ENCODE results near the gene PLA2G5. TPM values are rescaled to one million over a fixed set of nuclear protein-coding genes. Genes with fewer than 3 reads are reported as not detected.
"Not testable (repeated sequence)": the region's sequence is repeated elsewhere in the genome, so short reads cannot be mapped to it uniquely, and the experiment has no call there.

PLA2G5 gene
- not detected for polyA plus RNA-seq (2012; ENCODE audit: insufficient read depth, insufficient read length, low read depth)

DNA sequence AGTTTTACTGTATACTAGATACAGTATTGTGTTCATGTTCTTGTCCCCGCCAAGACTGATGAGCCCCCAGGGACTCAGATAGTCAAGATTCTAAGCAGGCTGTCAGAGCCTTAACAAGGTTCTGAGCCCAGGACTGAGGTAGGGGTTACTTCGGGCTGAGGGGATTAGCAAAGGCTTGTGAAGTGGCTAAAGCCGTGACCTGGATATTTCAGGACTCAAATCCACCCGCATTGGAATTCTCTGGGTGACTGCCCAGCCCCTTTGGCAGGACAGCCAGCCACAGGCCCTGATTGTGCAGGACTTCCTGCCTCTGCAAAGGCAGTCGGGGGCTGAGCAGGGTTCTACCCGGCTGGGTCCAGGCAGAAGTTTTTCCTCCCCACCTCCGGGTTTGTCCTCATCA, at the start of gene PLA2G5:
Gene PLA2G5, plus strand, starts transcription at position 321 of the 400 bp plus-strand sequence. CDS start 14,637 bp downstream, outside the sequence.
- DNase-seq = no peak
- Histone ChIP-seq H3K9me3 (no peaks in the 10 kb centered on the region), H3K27me3 (no peaks in the 10 kb centered on the region), H3K36me3 (no peaks in the 10 kb centered on the region), H3K4me1 (no peaks in the 10 kb centered on the region), H3K4me3 (ENCODE audit: low read depth, low read length) (no peak within 1 kb of the TSS)
- TF ChIP-seq CTCF (IDR thresholded peaks at IDR 0.05; ENCODE audit: low read depth, low read length) = no peak

DNA sequence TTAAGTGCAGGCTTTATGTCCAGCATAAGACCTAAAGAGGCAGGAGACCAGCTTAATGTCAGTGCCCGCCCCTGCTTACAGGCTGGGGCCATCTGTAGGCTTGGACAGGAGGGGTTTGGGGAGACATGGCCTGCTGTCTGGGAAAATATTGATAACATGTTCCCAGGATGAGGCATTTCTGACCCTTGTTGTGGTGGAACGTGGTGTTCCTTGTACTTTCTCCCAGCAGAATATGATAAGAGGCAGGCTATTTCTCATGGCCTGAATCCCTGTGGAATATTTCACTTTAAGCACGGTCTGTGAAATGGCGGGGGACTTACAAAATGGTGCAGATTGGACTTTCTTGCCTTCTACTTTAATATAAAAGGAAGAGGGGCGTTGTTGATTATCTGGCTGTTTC, 41.9 kb upstream of the PLA2G5 start:
- Histone ChIP-seq H3K27me3 (no peaks in the 10 kb centered on the region), H3K4me3 (ENCODE audit: low read depth, low read length) (no peak overlapping the region), H3K9me3 (no peaks in the 10 kb centered on the region), H3K36me3 (no peaks in the 10 kb centered on the region), H3K4me1 (no peaks in the 10 kb centered on the region)
- DNase-seq = no peak
- no peak for TF ChIP-seq CTCF (IDR thresholded peaks at IDR 0.05; ENCODE audit: low read depth, low read length)

DNA sequence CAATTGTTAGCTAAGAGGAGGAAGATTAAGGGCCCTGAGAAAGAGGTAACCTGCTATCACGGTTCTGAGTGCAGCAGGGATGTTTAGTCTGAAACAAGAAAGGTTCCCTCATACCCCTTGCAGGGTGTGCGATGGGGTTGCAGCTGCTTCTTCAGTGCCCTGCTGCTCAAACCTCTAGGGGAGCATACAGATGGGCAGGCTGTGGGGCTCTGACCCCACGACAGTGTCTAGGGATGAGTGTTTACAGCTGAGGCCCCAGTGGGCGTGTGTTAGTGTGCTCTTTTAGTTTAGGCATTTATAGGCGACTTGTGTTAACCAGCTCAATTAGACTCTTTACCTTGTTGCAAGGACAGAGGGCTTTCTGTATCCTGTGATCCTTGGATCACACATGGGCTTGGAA, 41.3 kb upstream of the PLA2G5 start:
- no peak for DNase-seq
- Histone ChIP-seq H3K9me3 (no peaks in the 10 kb centered on the region), H3K27me3 (no peaks in the 10 kb centered on the region), H3K4me3 (ENCODE audit: low read depth, low read length) (no peak overlapping the region), H3K4me1 (no peaks in the 10 kb centered on the region), H3K36me3 (no peaks in the 10 kb centered on the region)
- no peak for TF ChIP-seq CTCF (IDR thresholded peaks at IDR 0.05; ENCODE audit: low read depth, low read length)

DNA sequence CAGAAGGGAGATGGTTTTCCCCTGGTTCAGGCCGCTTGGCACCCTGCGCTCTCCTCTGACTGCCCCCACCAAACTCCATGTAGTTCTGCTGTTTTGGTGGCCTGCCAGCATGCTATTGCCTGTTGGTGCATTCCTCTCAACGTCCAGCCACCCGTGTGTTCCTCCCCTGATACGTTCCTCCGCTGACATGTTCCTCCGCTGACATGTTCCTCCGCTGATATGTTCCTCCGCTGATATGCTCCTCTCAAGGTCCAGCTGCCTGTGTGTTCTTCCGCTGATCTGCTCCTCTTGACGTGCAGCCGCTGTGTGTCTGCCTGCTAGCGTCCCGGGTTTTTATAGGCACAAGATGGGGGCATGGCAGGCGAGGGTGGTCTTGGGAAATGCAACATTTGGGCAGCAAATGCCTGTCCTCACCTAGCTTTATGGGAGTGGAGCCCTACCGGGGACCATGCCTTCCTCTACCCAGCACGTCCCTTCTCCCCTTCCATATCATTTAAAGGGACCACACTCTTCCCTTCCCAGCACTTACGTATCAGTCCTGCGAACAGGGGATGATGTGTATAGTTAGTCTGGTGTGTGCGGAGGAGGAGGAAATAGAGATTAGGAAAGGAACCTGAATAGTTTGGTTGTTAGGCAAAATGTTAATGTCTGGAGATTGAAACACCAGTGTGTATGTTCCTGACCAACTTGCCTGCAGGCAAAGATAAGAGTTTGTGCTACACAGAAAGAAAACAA, 40.6 kb upstream of the PLA2G5 start:
- TF ChIP-seq CTCF (IDR thresholded peaks at IDR 0.05; ENCODE audit: low read depth, low read length) = no peak
- Histone ChIP-seq H3K36me3 (no peaks in the 10 kb centered on the region), H3K4me1 (no peaks in the 10 kb centered on the region), H3K4me3 (ENCODE audit: low read depth, low read length) (no peak overlapping the region), H3K27me3 (no peaks in the 10 kb centered on the region), H3K9me3 (no peaks in the 10 kb centered on the region)
- no peak for DNase-seq

DNA sequence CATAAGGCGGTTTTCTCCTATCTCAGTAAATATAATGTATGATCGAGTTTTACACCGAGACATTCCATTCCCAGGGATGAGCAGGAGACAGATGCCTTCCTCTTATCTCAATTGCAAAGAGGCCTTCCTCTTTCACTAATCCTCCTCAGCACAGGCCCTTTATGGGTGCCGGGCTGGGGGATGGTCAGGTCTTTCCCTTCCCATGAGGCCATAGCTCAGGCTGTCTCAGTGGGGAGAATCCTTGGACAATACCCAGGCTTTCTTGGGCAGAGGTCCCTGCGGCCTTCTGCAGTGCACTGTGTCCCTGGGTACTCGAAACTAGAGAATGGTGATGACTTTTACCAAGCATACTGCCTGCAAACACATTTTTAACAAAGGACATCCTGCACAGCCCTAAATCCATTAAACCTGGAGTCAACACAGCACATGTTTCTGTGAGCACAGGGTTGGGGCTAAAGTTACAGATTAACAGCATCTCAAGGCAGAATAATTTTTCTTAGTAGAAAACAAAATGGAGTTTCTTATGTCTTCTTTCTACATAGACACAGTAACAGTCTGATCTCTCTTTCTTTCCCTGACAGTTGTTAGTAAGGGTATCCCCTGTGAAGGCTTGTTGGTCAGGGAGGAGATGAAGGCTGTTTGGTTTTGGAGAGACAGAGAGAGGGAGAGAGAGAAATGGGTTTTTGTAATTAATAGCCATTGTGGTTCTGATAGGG, 39.4 kb upstream of the PLA2G5 start:
- not testable (repeated sequence) for H3K9me3 ChIP-seq; H3K4me1 ChIP-seq; H3K4me3 ChIP-seq (ENCODE audit: low read depth, low read length); H3K36me3 ChIP-seq; H3K27me3 ChIP-seq; DNase-seq

DNA sequence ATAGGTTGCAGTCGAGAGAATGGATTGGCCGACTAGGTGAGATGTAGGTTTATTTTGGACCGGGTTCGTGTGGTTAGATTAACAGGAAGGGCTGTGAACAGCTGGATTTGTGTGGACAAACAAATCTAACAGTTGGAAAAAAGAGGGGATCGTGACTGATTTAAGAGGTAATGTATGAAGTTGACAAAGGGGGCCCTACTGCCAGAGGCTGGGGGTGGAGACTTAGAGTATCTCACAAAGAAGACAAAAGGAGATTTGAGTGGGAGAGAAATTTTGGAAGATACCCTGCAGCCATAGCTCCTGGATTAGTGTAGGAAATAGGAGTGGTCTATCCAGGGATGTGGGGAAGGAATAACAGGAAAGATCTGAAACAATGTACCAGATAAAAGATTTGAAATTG, 38.8 kb upstream of the PLA2G5 start:
- Histone ChIP-seq H3K27me3 (no peaks in the 10 kb centered on the region), H3K9me3 (no peaks in the 10 kb centered on the region), H3K4me1 (no peaks in the 10 kb centered on the region), H3K4me3 (ENCODE audit: low read depth, low read length) (no peak overlapping the region), H3K36me3 (no peaks in the 10 kb centered on the region)
- no peak for DNase-seq
- TF ChIP-seq CTCF (IDR thresholded peaks at IDR 0.05; ENCODE audit: low read depth, low read length) = no peak
